ENCODE measurements around the gene TUFM. TPM values are rescaled to one million over a fixed set of nuclear protein-coding genes. Genes with fewer than 3 reads are reported as not detected.
A peak's percentile ranks its signal among the peaks of the same experiment; 100 is the strongest.

The TUFM gene
- total RNA-seq, 1 donor from 2014 or later: 92.5 TPM

- TF ChIP-seq, protein P1, sequence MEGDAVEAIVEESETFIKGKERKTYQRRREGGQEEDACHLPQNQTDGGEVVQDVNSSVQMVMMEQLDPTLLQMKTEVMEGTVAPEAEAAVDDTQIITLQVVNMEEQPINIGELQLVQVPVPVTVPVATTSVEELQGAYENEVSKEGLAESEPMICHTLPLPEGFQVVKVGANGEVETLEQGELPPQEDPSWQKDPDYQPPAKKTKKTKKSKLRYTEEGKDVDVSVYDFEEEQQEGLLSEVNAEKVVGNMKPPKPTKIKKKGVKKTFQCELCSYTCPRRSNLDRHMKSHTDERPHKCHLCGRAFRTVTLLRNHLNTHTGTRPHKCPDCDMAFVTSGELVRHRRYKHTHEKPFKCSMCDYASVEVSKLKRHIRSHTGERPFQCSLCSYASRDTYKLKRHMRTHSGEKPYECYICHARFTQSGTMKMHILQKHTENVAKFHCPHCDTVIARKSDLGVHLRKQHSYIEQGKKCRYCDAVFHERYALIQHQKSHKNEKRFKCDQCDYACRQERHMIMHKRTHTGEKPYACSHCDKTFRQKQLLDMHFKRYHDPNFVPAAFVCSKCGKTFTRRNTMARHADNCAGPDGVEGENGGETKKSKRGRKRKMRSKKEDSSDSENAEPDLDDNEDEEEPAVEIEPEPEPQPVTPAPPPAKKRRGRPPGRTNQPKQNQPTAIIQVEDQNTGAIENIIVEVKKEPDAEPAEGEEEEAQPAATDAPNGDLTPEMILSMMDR (IDR thresholded peaks at IDR 0.05): no peak
- H3K27ac ChIP-seq: no peak overlapping the region
- H3K27me3 ChIP-seq: no peaks in the 10 kb centered on the region
- H3K9me3 ChIP-seq: no peaks in the 10 kb centered on the region
- H3K4me3 ChIP-seq: peak overlapping the region in 1 of 2 donors; percentile 81
- H3K4me1 ChIP-seq: peaks cover 0 to 15% of the 10 kb centered on the region in 2 donors
- intact Hi-C loops (cut with DNase I): no loop called here
- no peak for DNase-seq (ENCODE audit: low spot score in 2 of 2)
- peaks cover 28 to 34% of the 10 kb centered on the region in 2 donors for H3K36me3 ChIP-seq
These were observed 19.0 kb upstream of the TUFM start for GRCh38 chr16:28865001-28865688.

DNA sequence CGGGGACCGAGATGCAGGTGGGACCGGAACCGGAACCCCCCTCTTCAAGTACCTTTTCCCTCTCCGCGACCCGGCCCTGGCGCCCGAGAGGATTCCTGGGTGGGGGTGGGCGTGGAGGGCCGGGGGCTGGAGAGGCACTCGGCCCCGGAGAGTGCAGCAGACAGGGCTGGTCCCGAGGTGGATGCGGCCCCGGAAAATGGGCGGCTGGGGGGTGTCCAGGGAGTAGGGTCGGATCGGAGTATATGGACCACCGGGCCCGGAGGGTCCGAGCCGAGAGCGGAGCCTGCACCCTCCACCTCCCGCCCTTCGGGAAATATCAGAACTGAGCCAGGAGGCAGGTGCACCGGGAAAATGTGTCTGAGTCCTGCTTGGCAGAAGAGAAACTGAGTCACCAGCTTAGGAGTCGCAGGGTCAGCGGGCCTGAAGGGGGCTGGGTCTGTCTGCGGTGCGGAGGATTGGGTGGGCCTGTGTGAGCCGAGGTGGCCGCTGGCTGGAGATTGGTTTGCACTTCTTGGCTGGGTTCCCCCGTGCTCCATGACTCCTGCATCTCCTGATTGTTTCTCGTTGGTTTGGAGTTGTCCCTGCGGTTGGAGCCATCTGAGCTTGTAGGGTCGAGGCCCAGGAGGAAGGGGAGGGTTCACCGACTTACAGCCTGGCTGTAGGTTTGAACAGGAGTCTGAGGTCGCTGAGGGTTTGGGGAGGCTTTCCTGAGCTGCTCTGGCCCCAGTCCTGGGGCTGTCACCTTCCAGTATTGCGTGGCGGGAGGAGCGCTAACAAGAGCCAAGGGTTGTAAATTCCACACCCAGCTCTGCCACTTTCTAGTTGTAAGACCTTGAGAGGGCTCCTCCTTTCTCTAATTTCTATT, 18.0 kb upstream of the TUFM start:
- TF ChIP-seq, protein P1 (IDR thresholded peaks at IDR 0.05): no peak
- H3K27ac ChIP-seq: peak overlapping the region; percentile 89 to 93
- intact Hi-C loops (cut with DNase I): loop anchor here (1.0 kb wide), 3 partner anchors 18 to 86 kb away; partner anchors contain the start of genes NFATC2IP and TUFM

DNA sequence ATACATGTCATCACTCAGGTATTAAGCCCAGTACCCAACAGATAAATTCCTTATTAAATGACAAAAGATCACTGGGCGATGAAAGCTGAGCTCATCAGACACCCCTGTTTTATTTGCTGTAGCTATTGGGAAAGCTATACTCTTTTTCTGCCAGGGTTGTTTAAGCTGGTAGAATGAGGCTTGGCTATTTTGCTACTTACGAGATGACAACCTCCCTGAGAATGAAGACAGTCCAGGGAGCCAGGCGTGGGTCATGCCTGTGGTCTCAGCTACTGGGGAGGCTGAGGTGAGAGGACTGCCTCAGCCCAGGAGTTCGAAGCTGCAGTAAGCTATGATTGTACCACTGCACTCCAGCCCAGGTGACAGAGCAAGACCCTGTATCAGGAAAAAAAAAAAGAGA, 13.2 kb upstream of the TUFM start:
- no peaks in the 10 kb centered on the region for H3K27me3 ChIP-seq
- DNase-seq (ENCODE audit: low spot score in 2 of 2): no peak
- H3K4me3 ChIP-seq: no peak overlapping the region
- H3K36me3 ChIP-seq: no peaks in the 10 kb centered on the region
- intact Hi-C loops (cut with DNase I): no loop called here
- peaks cover 0 to 11% of the 10 kb centered on the region in 2 donors for H3K4me1 ChIP-seq
- no peaks in the 10 kb centered on the region for H3K9me3 ChIP-seq
- TF ChIP-seq, protein P1 (IDR thresholded peaks at IDR 0.05): no peak
- H3K27ac ChIP-seq: no peak overlapping the region

More for the DNA sequence above, 18.0 kb upstream of the TUFM start:
- H3K27me3 ChIP-seq: no peaks in the 10 kb centered on the region
- peaks cover 18 to 24% of the 10 kb centered on the region in 2 donors for H3K36me3 ChIP-seq
- peaks cover 0 to 15% of the 10 kb centered on the region in 2 donors for H3K4me1 ChIP-seq
- peak overlapping the region; percentile 81 to 98 for H3K4me3 ChIP-seq
- DNase-seq (ENCODE audit: low spot score in 2 of 2): no peak
- no peaks in the 10 kb centered on the region for H3K9me3 ChIP-seq

- Histone ChIP-seq H3K9me3 (no peaks in the 10 kb centered on the region), H3K27ac (no peak overlapping the region), H3K4me1 (peaks cover 0 to 8% of the 10 kb centered on the region in 2 donors), H3K27me3 (no peaks in the 10 kb centered on the region), H3K36me3 (no peaks in the 10 kb centered on the region), H3K4me3 (no peak overlapping the region)
- intact Hi-C loops (cut with DNase I): no loop called here
- TF ChIP-seq, protein P1 (IDR thresholded peaks at IDR 0.05): no peak
- DNase-seq (ENCODE audit: low spot score in 2 of 2): no peak
These were observed 12.3 kb upstream of the TUFM start for GRCh38 chr16:28858421-28858820.

DNA sequence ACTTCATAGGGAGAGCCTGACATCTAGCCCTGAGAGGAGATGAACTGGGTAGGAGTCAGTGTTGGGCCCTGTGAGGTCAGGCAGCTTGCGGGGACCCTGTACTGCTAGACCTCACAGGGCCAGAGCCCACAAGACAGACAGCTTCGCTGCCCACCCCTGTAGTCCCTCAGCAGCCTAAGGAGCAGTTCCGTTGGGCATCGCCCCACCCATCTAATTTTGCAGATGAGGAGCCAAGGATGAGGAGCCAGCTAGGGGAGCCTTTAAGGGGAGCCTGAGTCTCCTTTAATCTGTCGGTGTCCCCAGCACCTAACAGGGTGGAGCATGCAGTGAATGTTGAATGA, 755 bp upstream of the TUFM start:
- intact Hi-C loops (cut with DNase I): loop anchor here (1.0 to 10.0 kb wide), 6 partner anchors 16 to 292 kb away; partner anchors contain the start of genes NFATC2IP, RABEP2, SGF29 and SH2B1
- H3K4me1 ChIP-seq: peaks cover 13 to 19% of the 10 kb centered on the region in 2 donors

More for the DNA sequence above, 755 bp upstream of the TUFM start:
- Histone ChIP-seq H3K27ac (peak overlapping the region; percentile 89 to 94), H3K4me3 (peak overlapping the region; percentile 75 to 99), H3K9me3 (no peaks in the 10 kb centered on the region), H3K36me3 (peaks cover 28 to 30% of the 10 kb centered on the region in 2 donors), H3K27me3 (no peaks in the 10 kb centered on the region)
- TF ChIP-seq, protein P1 (IDR thresholded peaks at IDR 0.05): no peak
- DNase-seq (ENCODE audit: low spot score in 2 of 2): no peak

Measured in ascending aorta (tissue), 2 donors.